Mucosa of descending colon (tissue), 3 donors: ENCODE results near the gene PRXL2B. TPM values are rescaled to one million over a fixed set of nuclear protein-coding genes. Genes with fewer than 3 reads are reported as not detected.

Source experiments
- ATAC-seq: fragments of 200-7000 bp; cut with Tn5 transposase; one replicate; pipeline ENCODE4 v1.9.1; 2020; ENCODE audit warnings: mild to moderate bottlenecking, moderate library complexity
- DNase-seq, 3 donors: peaks; one replicate each; pipeline ENCODE4 v3.0.0-alpha.2; 2020
- H3K36me3 ChIP-seq: fragments of 200-600 bp; one replicate; pipeline ENCODE4 v1.8.0; 2021; ENCODE audit warnings: low read depth, mild to moderate bottlenecking
- H3K4me1 ChIP-seq: fragments of 200-600 bp; one replicate; pipeline ENCODE4 v1.8.0; 2021; ENCODE audit warnings: low read depth, mild to moderate bottlenecking
- H3K4me3 ChIP-seq: fragments of 200-600 bp; one replicate; pipeline ENCODE4 v1.8.0; 2021; ENCODE audit warnings: mild to moderate bottlenecking
- H3K9me3 ChIP-seq: fragments of 200-600 bp; one replicate; pipeline ENCODE4 v1.8.0; 2021; ENCODE audit warnings: mild to moderate bottlenecking
- intact Hi-C, 2 donors: fragments of 100-400 bp; cut with DNase I in 1 of 2; cut with micrococcal nuclease in 1 of 2; formaldehyde crosslinking; loops; one replicate each; pipeline versions ENCODE4 v1.11.0 to v1.11.1; 2022; cut with DNase I, micrococcal nuclease
- total RNA-seq, 3 donors: library from RNA; stranded (reverse); fragmentation: NEBNext Ultra II Directional in 2 of 3; extraction: Animal tissue kit (Norgen Biotek cat#: 25700) in 2 of 3; gene quantifications; one replicate each; pipeline versions ENCODE4 v1.2.1 to v1.2.4, GENCODE V29; 2021 to 2023
- TF ChIP-seq, protein P1 (sequence below): fragments of 200-600 bp; IDR thresholded peaks from one replicate; pipeline ENCODE4 v1.8.0; 2022; ENCODE audit warnings: antibody characterized with exemption, mild to moderate bottlenecking
- donor health status: DM: no; HTN: no; CAD: no; lungs with moderate emphysema.
- donor health status: DM: no; HTN: no; CAD: no.
- donor health status: DM: no; HTN: yes; CAD: no.

PRXL2B gene
- total RNA-seq, 3 donors from 2014 or later: 45.2 to 65.5 (median 48.3) TPM

DNA sequence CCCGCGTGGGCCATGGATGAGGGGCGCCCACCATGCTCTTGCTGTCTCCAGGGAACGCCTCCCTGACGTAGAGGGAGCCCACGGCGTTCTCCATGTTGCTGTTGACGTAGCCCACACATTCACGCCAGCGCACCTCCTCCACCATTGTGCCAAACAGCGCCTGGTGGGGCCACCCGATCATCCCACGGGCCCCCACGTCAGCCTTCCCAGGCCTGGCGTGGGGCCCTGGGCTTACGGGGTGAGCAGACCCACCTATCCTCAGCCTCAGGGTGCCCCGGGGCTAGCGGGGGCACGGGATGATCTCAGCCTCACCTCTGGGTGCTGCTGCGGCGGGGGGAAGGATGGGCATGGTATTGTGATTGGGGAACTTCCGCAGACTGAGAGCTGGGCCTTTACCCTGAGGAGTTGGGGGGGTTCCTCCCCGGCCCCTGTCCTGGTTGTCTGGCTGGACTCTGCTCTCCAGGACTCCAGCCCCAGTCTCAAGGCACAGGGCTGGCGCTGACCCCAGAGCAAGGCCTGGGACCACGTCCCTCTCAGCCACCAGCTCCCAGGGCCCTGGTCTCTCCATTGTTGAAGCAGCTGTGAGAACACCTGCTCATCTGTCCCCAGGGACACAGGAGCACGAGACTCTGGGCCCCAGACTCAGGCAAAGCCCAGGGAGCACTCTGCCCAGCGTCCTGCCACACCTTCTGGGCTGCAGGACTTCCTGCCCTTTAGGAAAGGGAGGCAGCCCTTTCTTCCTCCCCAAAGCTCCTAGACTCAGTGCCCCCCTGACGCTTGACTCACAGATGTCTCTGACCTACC is 10.2 kb downstream of the PRXL2B start:
- intact Hi-C loops: no loop called here
- TF ChIP-seq, protein P1, sequence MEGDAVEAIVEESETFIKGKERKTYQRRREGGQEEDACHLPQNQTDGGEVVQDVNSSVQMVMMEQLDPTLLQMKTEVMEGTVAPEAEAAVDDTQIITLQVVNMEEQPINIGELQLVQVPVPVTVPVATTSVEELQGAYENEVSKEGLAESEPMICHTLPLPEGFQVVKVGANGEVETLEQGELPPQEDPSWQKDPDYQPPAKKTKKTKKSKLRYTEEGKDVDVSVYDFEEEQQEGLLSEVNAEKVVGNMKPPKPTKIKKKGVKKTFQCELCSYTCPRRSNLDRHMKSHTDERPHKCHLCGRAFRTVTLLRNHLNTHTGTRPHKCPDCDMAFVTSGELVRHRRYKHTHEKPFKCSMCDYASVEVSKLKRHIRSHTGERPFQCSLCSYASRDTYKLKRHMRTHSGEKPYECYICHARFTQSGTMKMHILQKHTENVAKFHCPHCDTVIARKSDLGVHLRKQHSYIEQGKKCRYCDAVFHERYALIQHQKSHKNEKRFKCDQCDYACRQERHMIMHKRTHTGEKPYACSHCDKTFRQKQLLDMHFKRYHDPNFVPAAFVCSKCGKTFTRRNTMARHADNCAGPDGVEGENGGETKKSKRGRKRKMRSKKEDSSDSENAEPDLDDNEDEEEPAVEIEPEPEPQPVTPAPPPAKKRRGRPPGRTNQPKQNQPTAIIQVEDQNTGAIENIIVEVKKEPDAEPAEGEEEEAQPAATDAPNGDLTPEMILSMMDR: no peak
- H3K4me1 ChIP-seq: peaks cover 18% of the 10 kb centered on the region
- H3K9me3 ChIP-seq: no peaks in the 10 kb centered on the region
- H3K36me3 ChIP-seq: no peaks in the 10 kb centered on the region
- DNase-seq (peak in 1 of 3 donors; percentile 28), ATAC-seq (no peak)
- H3K4me3 ChIP-seq: no peak overlapping the region

DNA sequence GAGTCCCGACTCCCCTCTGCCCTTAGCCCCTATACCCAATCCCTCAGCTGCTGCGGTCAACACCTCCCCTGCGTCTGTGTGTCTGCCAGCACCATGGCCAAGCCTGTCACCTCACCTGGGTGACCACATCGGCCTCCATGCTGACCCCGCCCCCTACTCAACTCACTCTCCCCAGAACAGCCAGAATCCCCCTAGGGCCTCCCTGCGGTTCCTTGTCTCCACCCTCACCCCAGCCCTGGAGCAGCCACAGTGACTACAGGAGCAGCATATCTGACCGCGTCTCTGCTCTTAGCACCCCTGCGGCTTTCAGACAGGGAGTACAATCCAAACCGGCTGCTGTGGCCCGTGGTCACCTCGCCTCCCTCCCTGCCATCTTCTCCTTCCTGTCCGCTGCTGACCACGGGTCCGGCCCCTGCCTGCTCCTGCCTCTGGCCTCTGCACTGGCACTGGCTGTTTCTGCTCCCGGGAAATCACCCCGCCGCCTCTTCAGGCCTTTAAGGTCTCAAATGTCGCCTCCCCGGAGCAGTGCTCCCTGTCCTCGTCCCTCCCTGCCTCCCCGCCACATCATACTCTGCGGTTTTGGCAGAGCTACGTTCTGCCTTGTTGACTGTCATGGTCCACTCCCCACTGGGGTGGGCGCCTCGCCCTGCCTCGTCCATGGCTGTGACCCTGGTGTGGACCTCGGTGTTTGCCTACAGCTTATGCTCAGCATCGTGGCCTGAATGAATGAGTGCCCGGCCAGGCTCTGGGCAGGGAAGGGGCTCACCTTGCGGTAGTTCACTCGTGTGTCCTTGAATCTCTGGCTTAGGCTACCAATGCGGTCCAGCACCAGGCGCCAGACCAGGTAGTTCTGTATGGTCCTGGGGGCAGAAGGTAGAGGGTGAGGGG is 11.1 kb downstream of the PRXL2B start:
- intact Hi-C loops: no loop called here
- Histone ChIP-seq H3K36me3 (no peaks in the 10 kb centered on the region), H3K4me3 (no peak overlapping the region), H3K9me3 (no peaks in the 10 kb centered on the region), H3K4me1 (peaks cover 16% of the 10 kb centered on the region)
- DNase-seq (peak in 2 of 3 donors; percentile 23 to 39), ATAC-seq (no peak)
- TF ChIP-seq, protein P1: no peak

DNA sequence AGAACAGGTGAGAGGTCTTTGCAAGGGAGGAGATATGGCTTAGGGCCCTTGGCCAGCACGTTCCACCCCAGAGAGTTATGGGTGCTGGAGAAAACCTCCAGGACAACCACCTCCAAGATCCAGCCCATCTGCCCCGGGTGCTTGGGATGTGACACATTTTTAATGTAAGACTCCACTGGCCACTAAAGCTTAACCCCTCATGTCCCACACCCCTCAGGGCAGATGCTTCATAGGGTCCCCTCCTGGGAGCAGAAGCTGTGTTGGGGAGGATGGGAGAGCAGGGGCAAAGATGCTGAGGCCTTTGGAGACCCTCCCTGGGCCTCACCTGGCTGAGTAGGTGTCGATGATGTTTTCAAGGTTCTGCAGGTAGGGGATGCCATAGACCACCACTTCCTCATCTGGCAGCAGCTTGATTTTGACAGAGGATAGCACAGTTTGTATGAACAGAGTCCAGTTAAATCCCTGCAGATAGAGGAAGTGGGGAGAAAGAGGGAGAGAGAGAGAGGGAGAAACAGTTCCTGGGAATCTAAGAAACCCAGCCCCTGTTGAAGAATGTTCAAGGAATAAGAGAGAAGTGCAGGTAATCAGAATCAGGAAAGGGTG is 11.9 kb downstream of the PRXL2B start:
- no peak for DNase-seq
- no peak for ATAC-seq
- intact Hi-C loops: no loop called here
- Histone ChIP-seq H3K4me1 (peaks cover 9% of the 10 kb centered on the region), H3K36me3 (no peaks in the 10 kb centered on the region), H3K9me3 (no peaks in the 10 kb centered on the region), H3K4me3 (no peak overlapping the region)
- TF ChIP-seq, protein P1: no peak

DNA sequence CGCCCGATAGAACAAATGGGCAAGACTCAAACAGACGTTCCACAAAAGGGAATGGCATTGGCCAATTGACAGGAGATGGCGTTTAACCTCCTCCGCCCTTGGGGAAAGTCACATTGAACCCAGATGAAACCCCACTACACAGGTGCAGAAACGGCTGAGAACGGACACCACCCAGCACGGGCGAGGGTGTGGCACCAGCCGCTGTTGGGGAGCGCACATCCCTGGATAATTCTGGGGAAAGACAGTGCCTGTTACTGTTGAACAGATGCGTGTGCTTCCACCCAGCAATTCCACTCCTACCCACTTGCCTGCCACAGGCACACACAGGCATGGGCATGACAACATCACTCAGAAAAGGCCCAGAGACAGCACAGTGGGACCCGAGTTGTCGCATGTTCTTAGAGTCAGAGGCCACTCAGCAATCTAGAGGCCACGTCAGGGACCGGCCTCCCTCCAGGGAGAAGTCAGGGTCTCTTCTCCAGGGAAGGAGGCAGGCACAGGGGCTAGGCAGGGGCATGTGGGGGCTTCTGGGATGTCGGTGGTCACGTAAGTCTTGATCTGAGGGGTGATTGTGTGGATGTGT is 15.2 kb downstream of the PRXL2B start:
- Histone ChIP-seq H3K4me1 (no peaks in the 10 kb centered on the region), H3K9me3 (no peaks in the 10 kb centered on the region), H3K4me3 (no peak overlapping the region), H3K36me3 (no peaks in the 10 kb centered on the region)
- intact Hi-C loops: no loop called here
- TF ChIP-seq, protein P1: no peak
- DNase-seq (no peak), ATAC-seq (no peak)

DNA sequence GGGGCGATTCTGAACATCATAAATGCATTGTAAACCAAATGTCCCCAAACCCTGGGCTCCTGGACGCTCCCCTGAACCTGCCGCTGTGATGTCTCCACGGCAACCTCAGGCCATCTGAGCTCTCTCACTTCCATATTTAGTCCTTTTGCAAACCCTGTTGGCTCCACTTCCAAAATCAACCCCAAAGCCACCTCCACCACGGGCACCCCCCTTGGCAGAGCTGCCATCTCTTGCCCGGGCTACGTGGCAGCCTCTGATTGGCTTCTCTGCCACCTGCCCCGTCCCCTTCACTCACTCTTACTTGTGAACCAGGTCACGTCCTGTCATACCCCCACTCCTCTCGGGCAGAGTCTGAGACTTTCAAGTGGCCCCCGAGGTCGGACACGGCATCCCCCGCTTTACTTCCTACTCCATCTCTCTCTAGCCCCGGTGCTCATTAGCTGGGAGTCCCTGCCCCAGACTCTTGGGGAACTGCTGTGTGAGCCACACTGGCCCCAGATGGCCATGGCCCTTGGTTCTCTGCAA is 15.8 kb downstream of the PRXL2B start:
- DNase-seq: no peak
- H3K4me3 ChIP-seq: no peak overlapping the region
- TF ChIP-seq, protein P1: no peak
- ATAC-seq: no peak
- H3K4me1 ChIP-seq: no peaks in the 10 kb centered on the region
- H3K36me3 ChIP-seq: no peaks in the 10 kb centered on the region
- intact Hi-C loops: no loop called here
- no peaks in the 10 kb centered on the region for H3K9me3 ChIP-seq
